ENCODE results near the gene BCL2L11.

DNA sequence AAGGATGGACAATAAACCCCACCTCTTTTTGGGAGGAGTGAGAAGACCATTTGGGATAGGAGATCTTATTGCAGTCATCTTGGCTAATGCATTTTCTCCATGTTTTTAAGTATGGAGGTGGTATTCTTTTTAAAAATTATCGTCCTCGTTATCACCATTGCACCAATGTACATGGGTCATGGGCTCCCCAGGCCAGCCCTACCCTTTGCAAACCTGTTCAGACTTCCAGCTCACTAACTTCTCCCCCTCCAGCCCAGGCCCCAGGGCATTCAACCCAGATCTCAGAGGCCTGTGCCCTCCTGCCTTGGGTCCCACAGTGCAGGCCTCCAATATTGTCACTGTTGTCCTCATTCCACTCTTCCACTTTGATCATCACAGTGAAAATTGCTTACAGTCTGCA is 68.4 kb downstream of the BCL2L11 start:
- TF ChIP-seq, protein P1, sequence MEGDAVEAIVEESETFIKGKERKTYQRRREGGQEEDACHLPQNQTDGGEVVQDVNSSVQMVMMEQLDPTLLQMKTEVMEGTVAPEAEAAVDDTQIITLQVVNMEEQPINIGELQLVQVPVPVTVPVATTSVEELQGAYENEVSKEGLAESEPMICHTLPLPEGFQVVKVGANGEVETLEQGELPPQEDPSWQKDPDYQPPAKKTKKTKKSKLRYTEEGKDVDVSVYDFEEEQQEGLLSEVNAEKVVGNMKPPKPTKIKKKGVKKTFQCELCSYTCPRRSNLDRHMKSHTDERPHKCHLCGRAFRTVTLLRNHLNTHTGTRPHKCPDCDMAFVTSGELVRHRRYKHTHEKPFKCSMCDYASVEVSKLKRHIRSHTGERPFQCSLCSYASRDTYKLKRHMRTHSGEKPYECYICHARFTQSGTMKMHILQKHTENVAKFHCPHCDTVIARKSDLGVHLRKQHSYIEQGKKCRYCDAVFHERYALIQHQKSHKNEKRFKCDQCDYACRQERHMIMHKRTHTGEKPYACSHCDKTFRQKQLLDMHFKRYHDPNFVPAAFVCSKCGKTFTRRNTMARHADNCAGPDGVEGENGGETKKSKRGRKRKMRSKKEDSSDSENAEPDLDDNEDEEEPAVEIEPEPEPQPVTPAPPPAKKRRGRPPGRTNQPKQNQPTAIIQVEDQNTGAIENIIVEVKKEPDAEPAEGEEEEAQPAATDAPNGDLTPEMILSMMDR (conservative IDR thresholded peaks at IDR 0.05 in 1 of 2, IDR thresholded peaks at IDR 0.05 in 1 of 2; ENCODE audit: extremely low read depth in 1 of 2, insufficient read depth in 1 of 2, low read depth in 1 of 2, low read length in 2 of 2) = no peak
- no peak for TF ChIP-seq EZH2 (IDR thresholded peaks at IDR 0.05; ENCODE audit: borderline replicate concordance, low read length)

All from mammary epithelial cell (primary cell).